ENCODE measurements around the gene CD300LB. TPM values are rescaled to one million over a fixed set of nuclear protein-coding genes. Genes with fewer than 3 reads are reported as not detected.

The CD300LB gene
- total RNA-seq, 1 donor from 2014 or later, result not detected

DNA sequence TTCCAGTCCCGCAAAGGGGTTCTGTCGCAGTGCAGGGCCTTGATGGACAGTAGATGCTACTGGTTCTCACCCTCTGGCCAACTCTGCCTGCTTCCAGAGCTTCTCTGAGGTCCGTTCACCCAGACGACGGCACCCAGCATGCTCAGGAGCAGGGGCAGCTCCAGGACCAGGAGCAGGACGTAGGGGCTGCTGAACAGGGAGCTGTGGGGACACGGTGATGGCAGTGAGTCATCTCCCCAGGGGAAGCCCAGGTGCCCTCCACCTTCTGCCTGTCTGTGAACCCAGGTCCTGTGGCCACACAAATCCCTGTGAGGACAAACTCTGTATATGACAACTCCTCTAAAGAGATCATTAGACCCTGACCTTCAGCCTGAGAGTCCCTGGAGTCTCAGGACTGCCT lies 18.1 kb upstream of the CD300LB start:
- no peak for DNase-seq (ENCODE audit: low read depth)
- TF ChIP-seq, protein P1, sequence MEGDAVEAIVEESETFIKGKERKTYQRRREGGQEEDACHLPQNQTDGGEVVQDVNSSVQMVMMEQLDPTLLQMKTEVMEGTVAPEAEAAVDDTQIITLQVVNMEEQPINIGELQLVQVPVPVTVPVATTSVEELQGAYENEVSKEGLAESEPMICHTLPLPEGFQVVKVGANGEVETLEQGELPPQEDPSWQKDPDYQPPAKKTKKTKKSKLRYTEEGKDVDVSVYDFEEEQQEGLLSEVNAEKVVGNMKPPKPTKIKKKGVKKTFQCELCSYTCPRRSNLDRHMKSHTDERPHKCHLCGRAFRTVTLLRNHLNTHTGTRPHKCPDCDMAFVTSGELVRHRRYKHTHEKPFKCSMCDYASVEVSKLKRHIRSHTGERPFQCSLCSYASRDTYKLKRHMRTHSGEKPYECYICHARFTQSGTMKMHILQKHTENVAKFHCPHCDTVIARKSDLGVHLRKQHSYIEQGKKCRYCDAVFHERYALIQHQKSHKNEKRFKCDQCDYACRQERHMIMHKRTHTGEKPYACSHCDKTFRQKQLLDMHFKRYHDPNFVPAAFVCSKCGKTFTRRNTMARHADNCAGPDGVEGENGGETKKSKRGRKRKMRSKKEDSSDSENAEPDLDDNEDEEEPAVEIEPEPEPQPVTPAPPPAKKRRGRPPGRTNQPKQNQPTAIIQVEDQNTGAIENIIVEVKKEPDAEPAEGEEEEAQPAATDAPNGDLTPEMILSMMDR (conservative IDR thresholded peaks at IDR 0.05; ENCODE audit: low read depth, low read length), result no peak
- H3K4me3 ChIP-seq (ENCODE audit: low read depth, low read length), result no peak overlapping the region

DNA sequence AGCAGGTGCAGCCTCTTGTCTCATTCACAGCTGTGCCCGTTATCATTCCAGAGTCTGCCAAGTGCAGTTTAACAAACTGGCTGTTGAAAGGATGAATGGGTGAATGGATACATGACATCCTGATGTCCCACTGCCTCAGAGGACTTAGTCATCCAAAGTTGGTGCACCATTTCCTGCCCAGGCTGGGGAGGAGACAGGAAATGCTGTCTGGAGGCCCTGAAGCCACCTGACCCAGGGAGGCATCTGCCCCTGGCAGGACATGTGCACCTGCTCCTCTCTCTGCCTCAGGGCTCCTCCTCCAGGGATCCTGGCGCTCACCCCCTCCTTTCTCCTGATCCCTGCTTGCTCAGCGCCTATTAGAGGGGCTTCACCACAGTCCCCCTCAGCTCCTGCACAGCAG lies 16.5 kb upstream of the CD300LB start:
- DNase-seq (ENCODE audit: low read depth), result no peak
- TF ChIP-seq, protein P1 (conservative IDR thresholded peaks at IDR 0.05; ENCODE audit: low read depth, low read length), result no peak
- no peak overlapping the region for H3K4me3 ChIP-seq (ENCODE audit: low read depth, low read length)

DNA sequence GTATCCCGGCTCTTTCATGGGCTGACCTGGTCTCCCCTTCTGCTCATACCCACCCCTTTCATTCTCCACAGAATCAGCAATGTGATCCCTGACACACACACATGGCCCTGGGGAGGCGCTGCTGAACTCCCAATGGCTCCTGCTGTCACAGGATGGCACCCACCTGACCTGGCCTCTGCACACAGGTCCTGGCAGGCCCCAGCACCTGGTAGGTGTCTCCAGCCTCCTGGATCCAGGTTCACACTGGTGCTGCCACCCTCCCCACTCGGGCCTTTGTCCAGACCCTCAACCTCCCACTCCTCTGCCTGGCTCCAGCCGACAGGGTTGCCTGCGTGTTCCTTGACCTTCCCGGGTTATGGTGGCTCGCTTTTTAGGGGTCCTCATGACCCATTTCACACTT lies 16.0 kb upstream of the CD300LB start:
- DNase-seq (ENCODE audit: low read depth), result no peak
- TF ChIP-seq, protein P1 (conservative IDR thresholded peaks at IDR 0.05; ENCODE audit: low read depth, low read length), result no peak
- H3K4me3 ChIP-seq (ENCODE audit: low read depth, low read length), result no peak overlapping the region

DNA sequence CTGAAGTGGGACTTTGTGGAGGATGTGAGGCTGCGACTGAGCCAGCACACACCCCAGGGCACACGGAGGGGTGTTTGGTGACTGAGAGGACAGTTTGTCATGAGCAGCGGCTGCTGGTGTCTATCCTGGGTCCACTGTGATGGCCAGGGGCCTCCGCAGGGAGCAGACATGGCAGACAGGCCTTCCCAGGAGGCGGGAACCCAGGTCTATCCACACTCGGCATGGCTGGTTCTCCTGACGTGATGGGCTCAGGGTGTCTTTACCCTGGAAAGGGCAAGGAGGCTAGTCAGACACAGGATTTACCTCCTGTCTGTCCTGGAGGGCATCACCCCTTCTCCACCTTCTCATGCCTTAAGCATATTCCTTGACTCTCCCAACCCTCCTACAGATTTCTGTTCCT lies 15.3 kb upstream of the CD300LB start:
- no peak overlapping the region for H3K4me3 ChIP-seq (ENCODE audit: low read depth, low read length)
- DNase-seq (ENCODE audit: low read depth), result no peak
- TF ChIP-seq, protein P1 (conservative IDR thresholded peaks at IDR 0.05; ENCODE audit: low read depth, low read length), result no peak

DNA sequence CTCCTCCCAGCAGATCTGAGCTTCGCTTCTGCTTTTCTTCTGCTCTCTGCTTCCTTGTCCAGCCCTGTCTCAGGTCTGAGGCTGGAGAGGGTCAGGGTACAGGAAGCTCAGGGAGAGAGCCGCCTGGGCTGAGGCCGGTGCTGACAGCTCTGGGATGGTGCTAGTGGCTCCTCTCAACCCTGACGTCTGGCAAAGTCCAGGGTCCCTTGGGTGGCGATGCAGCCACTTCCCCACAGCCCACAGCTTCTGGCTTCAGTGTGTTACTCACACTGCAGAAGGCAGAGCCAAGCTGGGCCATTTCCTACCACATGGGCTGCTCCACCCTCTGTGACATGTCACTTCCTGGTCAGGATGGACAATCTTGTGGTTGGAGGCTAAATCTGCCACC lies 14.6 kb upstream of the CD300LB start, which contains the start of gene CD300C:
CD300C (minus strand) TSS at position 273 of the 388 bp plus-strand sequence. CDS start 333 bp downstream, outside the sequence.
- TF ChIP-seq, protein P1 (conservative IDR thresholded peaks at IDR 0.05; ENCODE audit: low read depth, low read length), result no peak
- no peak within 1 kb of the TSS for H3K4me3 ChIP-seq (ENCODE audit: low read depth, low read length)
- DNase-seq (ENCODE audit: low read depth), result no peak

DNA sequence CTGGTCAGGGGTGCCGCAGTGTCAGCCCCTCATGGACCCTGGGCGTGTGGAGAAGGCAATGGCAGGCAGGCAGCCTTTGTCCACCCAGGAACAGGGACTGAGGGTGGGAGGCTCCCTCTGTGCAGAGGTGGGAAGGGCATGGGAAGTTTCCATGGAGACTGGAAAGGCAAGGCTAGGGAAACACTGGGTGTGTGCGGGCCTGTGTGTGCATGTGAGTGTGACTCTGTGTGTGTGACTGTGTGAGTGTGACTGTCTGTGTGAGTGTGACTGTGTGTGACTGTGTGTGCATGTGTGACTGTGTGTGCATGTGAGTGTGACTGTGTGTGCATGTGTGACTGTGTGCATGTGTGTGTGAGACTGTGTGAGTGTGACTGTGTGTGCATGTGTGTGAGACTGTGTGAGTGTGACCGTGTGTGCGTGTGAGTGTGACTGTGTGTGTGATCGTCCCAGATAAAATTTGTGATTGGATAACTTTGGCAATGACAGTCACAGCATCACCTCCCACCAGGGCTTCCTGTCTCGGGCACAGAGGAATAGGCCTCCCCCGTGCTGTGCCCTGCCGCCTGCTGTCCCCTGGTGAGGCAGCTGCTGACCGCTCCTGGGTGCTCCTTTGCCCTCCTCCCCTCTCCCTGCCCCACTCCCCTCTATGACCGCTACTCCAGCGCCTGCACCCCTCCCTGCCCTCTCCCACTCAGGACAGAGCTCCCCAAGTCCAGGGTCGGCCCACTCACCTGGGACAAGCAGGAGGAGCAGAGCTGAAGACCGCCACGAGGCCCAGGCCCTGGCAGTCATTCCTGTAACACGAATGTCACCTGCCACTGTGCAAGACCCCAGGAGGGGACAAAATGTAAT lies 13.9 kb upstream of the CD300LB start:
- H3K4me3 ChIP-seq (ENCODE audit: low read depth, low read length), result no peak overlapping the region
- TF ChIP-seq, protein P1 (conservative IDR thresholded peaks at IDR 0.05; ENCODE audit: low read depth, low read length), result no peak
- DNase-seq (ENCODE audit: low read depth), result no peak

Data from epithelial cell of proximal tubule (primary cell).